Fibroblast of lung (primary cell): ENCODE data around the gene DNAH10. TPM values are rescaled to one million over a fixed set of nuclear protein-coding genes. Genes with fewer than 3 reads are reported as not detected.

Experiments
- DNase-seq, 2 donors: peaks; one replicate each; pipeline versions ENCODE4 v3.0.0 to v3.0.0-alpha.2; 2010; ENCODE audit warnings: low read depth in 2 of 2
- H2AFZ ChIP-seq: 2 replicates; pipeline ENCODE4 v1.5.1; 2012; ENCODE audit warnings: low read length, control low read depth, inconsistent platforms
- H3K27ac ChIP-seq: 2 replicates; pipeline ENCODE4 v1.5.1; 2011; ENCODE audit warnings: low read length, control low read depth; ENCODE audit not compliant: insufficient read depth
- H3K27me3 ChIP-seq: 2 replicates; pipeline ENCODE4 v1.5.1; 2011; ENCODE audit warnings: mild to moderate bottlenecking, low read length; ENCODE audit not compliant: control insufficient read depth, insufficient read depth
- H3K36me3 ChIP-seq: 2 replicates; pipeline ENCODE4 v1.5.1; 2011; ENCODE audit warnings: low read length; ENCODE audit not compliant: control insufficient read depth, insufficient read depth
- H3K4me1 ChIP-seq: 2 replicates; pipeline ENCODE4 v1.5.1; 2011; ENCODE audit warnings: low read length; ENCODE audit not compliant: control insufficient read depth, insufficient read depth; ENCODE audit errors: extremely low read depth
- H3K4me2 ChIP-seq: 2 replicates; pipeline ENCODE4 v1.5.1; 2011; ENCODE audit warnings: low read length, control low read depth; ENCODE audit not compliant: insufficient read depth; ENCODE audit errors: extremely low read depth
- H3K4me3 ChIP-seq, 4 experiments: fragments of 200-600 bp in 1 of 4; sonication (generic) in 1 of 4; replicated peaks in 1 of 4; 2 replicates each; pipeline ENCODE4 v1.5.1; 2011 to 2016; ENCODE audit warnings: low read length in 4 of 4, low read depth in 3 of 4, mild to moderate bottlenecking in 3 of 4, control low read depth in 2 of 4, inconsistent platforms in 1 of 4, mixed read lengths in 1 of 4; ENCODE audit not compliant: insufficient read depth in 1 of 4; ENCODE audit errors: control extremely low read depth in 1 of 4
- H3K79me2 ChIP-seq: 2 replicates; pipeline ENCODE4 v1.5.1; 2012; ENCODE audit warnings: mild to moderate bottlenecking, low read length, inconsistent platforms; ENCODE audit not compliant: control insufficient read depth, insufficient read depth
- H3K9ac ChIP-seq: 2 replicates; pipeline ENCODE4 v1.5.1; 2011; ENCODE audit warnings: mild to moderate bottlenecking, low read length, control low read depth; ENCODE audit not compliant: insufficient read depth
- H3K9me3 ChIP-seq: 2 replicates; pipeline ENCODE4 v1.5.1; 2012; ENCODE audit warnings: low read depth, low read length; ENCODE audit not compliant: control insufficient read depth, insufficient read depth
- H4K20me1 ChIP-seq: 2 replicates; pipeline ENCODE4 v1.5.1; 2011; ENCODE audit warnings: low read length; ENCODE audit not compliant: control insufficient read depth, insufficient read depth; ENCODE audit errors: extremely low read depth
- CTCF ChIP-seq, 2 donors: IDR thresholded peaks in 1 of 2; conservative IDR thresholded peaks in 1 of 2; 1 replicate in 1 of 2; 2 replicates in 1 of 2; pipeline ENCODE4 v1.5.1; 2011 to 2012; ENCODE audit warnings: low read length in 2 of 2, control low read depth in 1 of 2, inconsistent platforms in 1 of 2, low read depth in 1 of 2, mild to moderate bottlenecking in 1 of 2
- EZH2 ChIP-seq: IDR thresholded peaks from 2 replicates; pipeline ENCODE4 v1.5.1; 2012; ENCODE audit warnings: low read length, control low read depth, mild to moderate bottlenecking; ENCODE audit errors: missing control alignments
- polyA plus RNA-seq, 2 donors: library from polyadenylated mRNA; depleted of rRNA in 1 of 2; stranded (reverse) in 1 of 2; unstranded in 1 of 2; fragments of >200 nt; gene quantifications; 2 replicates each; pipeline ENCODE4 v1.2.1, GENCODE V29; 2011 to 2012; ENCODE audit warnings: missing spikeins in 1 of 2
- total RNA-seq: library from RNA; depleted of rRNA; stranded (reverse); fragments of >200 nt; gene quantifications from 2 replicates; pipeline ENCODE4 v1.2.1, GENCODE V29; 2014

The DNAH10 gene
- total and polyA plus RNA-seq, 2 donors (not counting 1 experiment from before 2014, with no cell fraction given), result 0.06 to 0.33 TPM

DNA sequence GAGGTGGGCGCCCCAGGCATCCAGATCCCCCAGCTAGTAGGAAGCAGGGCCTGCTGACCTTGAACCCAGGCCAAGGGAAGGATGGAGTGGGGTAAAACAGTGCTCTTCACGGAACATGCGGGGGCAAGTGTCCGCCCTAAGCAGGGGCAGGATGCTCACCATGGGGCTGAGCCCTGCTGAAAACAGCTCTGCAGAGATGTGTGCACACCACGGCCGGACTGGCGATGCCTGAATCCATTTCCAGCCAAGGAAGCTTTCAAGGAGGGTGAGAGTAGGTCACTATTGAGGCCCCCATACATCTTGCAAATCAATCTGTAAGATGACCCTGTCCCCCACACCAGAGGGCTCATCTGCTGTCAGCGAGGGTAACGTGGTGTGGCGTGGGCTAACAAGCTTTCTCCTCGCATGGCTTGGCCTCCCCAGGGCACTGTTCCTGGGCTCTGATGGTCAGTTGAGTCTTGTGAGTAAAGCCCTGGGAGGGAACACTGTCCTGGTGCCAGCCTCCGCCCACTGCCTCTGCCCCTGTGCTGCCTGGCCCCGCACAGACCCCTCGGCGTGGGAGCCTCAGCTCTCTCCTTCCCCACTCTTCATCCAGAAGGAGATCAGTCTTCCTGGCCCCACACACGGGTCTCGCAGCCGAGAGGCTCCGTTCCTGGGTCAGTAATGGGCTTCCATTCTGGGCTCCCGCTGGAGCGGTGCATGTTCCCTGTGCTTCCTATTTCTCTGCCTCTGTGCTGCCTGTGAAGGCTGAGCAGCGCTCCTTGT, 141.4 kb downstream of the DNAH10 start:
- H3K36me3 ChIP-seq, result no peaks in the 10 kb centered on the region
- no peak overlapping the region for H3K9ac ChIP-seq
- no peaks in the 10 kb centered on the region for H3K79me2 ChIP-seq
- H4K20me1 ChIP-seq, result no peaks in the 10 kb centered on the region
- peaks cover 8% of the 10 kb centered on the region for H3K27me3 ChIP-seq
- no peak overlapping the region for H3K4me3 ChIP-seq
- no peak for DNase-seq
- no peak overlapping the region for H2AFZ ChIP-seq
- no peaks in the 10 kb centered on the region for H3K9me3 ChIP-seq
- no peak overlapping the region for H3K27ac ChIP-seq
- H3K4me1 ChIP-seq, result no peaks in the 10 kb centered on the region
- TF ChIP-seq EZH2 (no peak), CTCF (conservative IDR thresholded peaks at IDR 0.05 in 1 of 2, IDR thresholded peaks at IDR 0.05 in 1 of 2; ENCODE audit: low read depth in 1 of 2, low read length in 2 of 2) (no peak)
- no peak overlapping the region for H3K4me2 ChIP-seq

DNA sequence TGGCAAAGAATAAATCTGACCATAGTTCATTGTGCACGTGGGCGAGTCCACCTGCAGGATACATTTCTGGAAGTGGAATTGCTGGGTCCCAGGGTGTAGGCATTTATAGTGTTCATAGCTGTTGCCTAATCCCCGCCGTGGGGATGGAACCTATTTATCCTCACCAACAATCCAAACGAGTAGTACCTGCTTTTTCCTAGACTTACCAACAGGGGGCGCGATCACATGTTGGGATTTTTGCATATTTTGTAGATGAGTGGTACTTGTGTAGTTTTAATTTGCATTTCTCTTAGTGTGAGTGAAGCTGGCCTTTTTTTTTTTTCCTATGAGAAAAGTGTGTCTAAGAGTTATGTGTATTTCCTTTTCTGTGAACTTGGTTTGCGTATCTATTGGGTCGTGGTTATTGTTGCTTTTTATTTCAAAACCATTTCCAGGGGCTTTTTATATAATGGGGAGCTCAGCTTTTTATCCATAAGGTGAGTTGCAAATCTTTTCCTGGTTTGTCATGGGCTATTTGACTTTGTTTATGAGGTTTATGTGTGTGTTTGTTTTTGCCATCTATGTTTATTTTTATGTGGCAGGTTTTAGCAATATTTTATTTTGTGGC, 143.3 kb downstream of the DNAH10 start:
- no peaks in the 10 kb centered on the region for H4K20me1 ChIP-seq
- H3K36me3 ChIP-seq, result no peaks in the 10 kb centered on the region
- H2AFZ ChIP-seq, result no peak overlapping the region
- H3K27me3 ChIP-seq, result peaks cover 8% of the 10 kb centered on the region
- TF ChIP-seq CTCF (conservative IDR thresholded peaks at IDR 0.05 in 1 of 2, IDR thresholded peaks at IDR 0.05 in 1 of 2; ENCODE audit: low read depth in 1 of 2, low read length in 2 of 2) (peak; percentile 75 to 78), EZH2 (no peak)
- peak; percentile 67 to 86 for DNase-seq
- H3K4me3 ChIP-seq, result no peak overlapping the region
- no peak overlapping the region for H3K9ac ChIP-seq
- H3K4me2 ChIP-seq, result no peak overlapping the region
- H3K4me1 ChIP-seq, result no peaks in the 10 kb centered on the region
- no peak overlapping the region for H3K27ac ChIP-seq
- no peaks in the 10 kb centered on the region for H3K9me3 ChIP-seq
- H3K79me2 ChIP-seq, result no peaks in the 10 kb centered on the region

- H3K9ac ChIP-seq, result no peak overlapping the region
- H3K79me2 ChIP-seq, result no peaks in the 10 kb centered on the region
- no peaks in the 10 kb centered on the region for H3K9me3 ChIP-seq
- no peak overlapping the region for H2AFZ ChIP-seq
- no peak overlapping the region for H3K4me2 ChIP-seq
- H4K20me1 ChIP-seq, result no peaks in the 10 kb centered on the region
- no peak for TF ChIP-seq EZH2
- TF ChIP-seq CTCF (conservative IDR thresholded peaks at IDR 0.05 in 1 of 2, IDR thresholded peaks at IDR 0.05 in 1 of 2; ENCODE audit: low read depth in 1 of 2, low read length in 2 of 2), result no peak
- H3K27ac ChIP-seq, result no peak overlapping the region
- H3K36me3 ChIP-seq, result no peaks in the 10 kb centered on the region
- no peak overlapping the region for H3K4me3 ChIP-seq
- no peaks in the 10 kb centered on the region for H3K4me1 ChIP-seq
- H3K27me3 ChIP-seq, result peaks cover 8% of the 10 kb centered on the region
- no peak for DNase-seq
Observed at GRCh38 chr12:123906711-123907420, 144.8 kb downstream of the DNAH10 start.
